Stimulated activated CD8-positive, alpha-beta memory T cell treated with anti-CD3 and anti-CD28 coated beads, Interleukin-7, amount 100 ng/mL, for 48 hours (primary cell): Measurements from ENCODE around the gene LRMDA.

Experiments used
- DNase-seq, 2 donors: peaks; one replicate each; pipeline ENCODE4 v3.0.0-alpha.2; 2020; ENCODE audit warnings: low read depth in 1 of 2; ENCODE audit errors: extremely low read depth in 1 of 2

LRMDA gene

DNA sequence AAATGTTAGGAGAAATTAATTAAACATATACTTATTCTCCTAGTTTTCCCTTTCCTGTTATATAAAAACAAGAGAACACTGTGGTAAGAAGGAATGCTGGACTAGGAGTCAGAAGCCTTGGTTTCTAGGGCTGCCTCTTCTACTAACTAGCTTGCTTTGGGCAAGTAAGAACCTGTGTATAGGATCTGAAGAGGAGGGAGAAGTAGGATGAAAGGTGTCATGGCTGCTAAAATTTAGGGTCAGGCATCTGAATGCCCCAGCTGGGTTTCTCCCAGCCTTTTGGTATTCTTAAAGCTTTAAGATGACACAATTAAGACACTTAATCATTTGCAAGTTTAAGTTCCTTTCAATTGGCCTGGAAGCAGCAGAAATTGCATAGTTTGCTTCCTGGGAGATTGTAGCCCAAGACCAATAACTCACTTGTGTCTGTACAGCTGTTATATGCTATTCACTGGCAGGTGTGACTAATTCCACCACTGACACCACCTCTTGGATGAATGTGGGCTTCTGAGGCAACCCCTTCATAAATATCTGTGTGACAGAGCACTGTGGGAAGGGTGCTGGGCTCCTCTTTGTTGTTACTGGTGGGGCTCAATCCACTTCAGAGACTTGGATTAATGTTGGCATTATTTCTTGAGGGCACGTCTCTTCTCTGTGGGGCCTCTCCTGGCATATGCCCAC, 137.2 kb downstream of the LRMDA start:
- DNase-seq, result no peak

DNA sequence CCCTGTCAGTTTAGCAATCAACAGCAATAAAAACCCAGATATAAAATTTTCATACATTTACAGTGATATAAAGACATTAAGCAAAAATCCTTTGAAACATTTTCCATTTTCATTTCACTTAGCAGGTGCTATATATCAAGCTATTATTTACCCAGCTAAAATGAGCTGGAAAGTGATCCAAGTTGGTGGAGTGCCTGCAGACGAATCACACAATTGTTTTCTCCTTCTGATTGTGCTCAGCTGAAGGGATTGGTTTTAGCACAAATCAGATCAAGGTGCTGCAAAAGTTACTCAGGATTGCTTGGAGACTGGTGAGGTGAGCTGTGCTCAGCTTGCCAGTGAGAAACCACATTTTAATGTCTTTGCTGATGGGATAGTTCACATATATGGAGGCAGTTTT, 138.1 kb downstream of the LRMDA start:
- no peak for DNase-seq

DNA sequence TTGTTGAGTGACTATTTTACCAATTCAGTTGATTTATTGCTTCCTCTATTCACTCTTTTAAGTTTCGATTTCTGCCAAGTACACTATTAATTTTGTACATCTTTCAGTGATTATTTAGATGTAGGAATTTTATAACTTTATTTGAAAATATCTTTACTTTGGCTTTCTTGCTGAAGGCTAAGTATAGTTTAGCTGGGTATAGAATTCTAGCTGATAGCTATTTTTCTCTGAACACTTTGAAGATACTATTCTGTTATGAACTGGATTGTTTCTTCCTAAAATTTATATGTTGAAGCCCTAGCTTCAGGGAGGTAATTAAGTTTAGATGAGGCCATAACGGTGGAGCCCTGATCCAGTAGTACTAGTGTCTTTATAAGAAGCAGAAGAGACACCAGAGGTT, 141.1 kb downstream of the LRMDA start:
- no peak for DNase-seq

DNA sequence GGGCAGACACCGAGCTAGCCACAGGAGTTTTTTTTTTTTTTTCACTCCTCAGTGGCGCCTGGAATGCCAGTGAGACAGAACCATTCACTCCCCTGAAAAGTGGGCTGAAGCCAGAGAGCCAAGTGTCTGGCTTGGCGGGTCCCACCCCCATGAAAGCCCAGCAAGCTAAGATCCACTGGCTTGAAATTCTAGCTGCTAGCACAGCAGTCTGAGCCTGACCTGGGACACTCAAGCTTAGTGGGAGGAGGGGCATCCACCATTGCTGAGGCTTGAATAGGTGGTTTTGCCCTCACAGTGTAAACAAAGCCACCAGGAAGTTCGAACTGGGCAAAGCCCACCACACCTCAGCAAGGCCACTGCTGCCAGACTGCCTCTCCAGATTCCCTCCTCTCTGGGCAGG, 144.5 kb downstream of the LRMDA start:
- DNase-seq, result no peak

DNA sequence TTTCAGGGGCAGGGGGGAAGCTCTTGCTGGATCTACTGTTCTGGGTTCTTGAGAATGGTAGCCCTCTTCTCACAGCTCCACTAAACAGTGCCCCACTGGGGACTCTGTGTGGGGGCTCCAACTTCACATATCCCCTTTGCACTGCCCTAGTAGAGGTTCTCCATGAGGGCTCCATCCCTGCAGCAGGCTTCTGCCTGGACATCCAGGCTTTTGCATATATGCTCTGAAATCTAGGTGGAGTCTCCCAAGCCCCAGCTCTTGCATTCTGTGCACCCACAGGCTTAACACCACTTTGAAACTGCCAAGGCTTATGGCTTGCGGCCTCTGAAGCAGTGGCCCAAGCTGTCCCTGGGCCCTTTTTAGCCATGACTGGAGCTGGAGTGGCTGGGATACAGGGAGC, 150.7 kb downstream of the LRMDA start:
- no peak for DNase-seq

DNA sequence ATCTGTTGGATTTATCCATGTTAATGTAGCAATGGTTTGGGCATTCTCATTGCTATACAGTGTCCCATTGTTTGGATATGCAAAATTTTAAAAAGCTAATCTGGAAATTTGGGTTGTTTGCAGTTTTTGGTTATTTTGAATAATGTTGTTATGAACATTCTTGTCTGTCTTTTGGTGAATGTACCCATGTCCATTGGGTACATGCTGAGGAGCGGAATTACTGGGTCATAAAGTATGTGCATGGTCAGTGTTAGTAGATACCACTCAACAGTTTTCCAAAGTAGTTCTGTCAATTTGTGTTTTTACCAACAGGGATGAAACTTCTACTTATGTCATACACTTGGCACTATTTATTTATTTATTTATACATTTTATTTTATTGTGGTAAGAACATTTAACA, 153.9 kb downstream of the LRMDA start:
- no peak for DNase-seq

DNA sequence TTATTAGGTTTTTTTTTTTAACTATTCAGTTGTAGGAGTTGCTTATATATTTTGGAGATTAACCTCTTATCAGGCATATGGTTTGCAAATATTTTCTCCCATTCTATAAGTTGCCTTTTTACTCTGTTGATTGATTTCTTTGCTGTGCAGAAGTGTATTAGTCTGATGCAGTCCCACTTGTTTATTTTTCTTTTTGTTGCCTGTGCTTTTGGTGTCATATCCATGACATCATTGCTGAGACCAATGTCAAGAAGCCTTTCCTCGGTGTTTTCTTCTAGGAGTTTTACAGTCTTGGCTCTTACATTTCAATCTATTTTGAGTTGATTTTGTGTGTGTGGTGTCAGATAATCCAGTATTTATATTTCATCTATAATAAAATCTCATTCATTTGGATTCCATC, 155.4 kb downstream of the LRMDA start:
- no peak for DNase-seq

DNA sequence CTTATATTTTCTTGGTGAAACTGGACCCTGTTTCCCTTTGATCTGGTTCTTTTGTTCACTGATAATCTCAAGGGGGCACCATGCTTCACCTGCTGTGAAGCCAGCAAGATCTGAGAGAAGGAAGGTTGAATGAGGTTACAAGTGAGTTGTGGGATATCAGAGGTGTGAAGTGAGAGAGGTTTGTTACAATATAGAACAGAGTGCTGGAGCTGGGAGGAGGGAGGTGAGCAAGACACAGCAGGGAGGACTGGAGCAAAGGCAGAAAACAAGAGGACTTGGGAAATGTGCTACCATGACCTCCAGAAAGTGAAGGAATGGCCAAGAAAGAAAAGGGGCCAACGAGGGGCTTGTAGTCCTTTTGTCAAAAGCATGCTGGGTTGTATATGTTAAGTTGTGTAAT, 156.6 kb downstream of the LRMDA start:
- no peak for DNase-seq

DNA sequence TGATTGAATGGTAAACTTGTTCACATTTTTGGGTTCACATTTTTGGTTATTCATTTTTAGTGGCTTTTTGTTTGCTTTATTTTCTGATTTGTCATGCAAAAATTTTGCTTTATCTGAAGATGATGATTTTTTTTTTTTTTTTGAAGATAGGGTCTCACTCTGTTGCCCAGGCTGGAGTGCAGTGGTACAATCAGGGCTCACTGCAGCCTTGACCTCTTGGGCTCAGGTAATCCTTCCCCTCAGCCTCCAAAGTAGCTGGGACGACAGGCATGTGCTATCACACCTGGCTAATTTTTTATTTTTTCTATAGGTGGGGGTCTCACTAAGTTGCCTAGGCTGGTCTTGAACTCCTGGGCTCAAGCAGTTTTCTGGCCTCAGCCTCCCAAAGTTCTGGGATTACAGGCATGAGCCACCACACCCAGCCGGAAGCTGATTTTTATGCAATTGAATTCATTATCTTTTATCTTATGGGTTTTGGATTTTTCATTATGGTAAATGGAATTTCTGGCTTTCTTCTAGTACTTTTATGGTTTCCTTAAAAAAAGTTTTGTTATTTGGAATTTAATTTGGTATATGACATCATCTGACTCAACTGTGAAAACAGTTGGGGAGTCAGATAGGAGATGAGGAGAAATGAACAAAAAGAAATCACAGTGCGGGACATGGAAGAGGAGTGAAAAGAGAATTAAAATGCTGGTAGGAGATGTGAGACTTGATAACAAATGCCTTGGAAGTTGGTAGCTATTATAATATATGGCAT, 158.7 kb downstream of the LRMDA start:
- no peak for DNase-seq

DNA sequence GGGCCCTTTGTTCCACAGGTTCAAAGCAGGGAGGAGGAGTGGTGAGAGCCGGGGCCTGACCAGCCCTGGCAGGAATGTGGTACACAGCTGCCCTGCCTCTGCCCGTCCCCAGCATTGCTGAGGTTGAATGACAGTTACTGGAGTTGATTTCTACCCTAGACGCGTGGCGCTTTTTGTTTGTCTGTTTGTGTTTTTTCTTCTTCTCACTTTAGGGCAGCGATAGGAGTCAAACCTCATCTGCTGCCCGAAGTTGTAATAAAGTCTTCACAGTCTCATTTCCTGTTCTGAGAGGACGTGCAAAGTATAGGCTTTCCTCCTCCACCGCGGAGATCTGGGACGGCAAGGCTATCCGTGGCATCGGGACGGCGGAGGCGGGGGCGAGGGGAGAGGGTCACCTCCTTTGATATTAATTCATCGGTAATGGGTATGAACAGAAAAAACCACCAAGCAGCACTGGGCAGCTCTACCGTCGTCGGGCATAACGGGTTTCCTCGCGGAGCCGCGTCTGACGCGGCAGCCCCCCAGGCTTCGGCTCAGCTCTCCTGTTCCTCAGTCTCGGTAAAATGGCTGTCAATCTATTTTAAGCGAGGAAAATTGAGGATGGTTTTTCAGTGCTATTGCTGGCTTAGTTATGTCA, 160.8 kb downstream of the LRMDA start:
- DNase-seq, result no peak

DNA sequence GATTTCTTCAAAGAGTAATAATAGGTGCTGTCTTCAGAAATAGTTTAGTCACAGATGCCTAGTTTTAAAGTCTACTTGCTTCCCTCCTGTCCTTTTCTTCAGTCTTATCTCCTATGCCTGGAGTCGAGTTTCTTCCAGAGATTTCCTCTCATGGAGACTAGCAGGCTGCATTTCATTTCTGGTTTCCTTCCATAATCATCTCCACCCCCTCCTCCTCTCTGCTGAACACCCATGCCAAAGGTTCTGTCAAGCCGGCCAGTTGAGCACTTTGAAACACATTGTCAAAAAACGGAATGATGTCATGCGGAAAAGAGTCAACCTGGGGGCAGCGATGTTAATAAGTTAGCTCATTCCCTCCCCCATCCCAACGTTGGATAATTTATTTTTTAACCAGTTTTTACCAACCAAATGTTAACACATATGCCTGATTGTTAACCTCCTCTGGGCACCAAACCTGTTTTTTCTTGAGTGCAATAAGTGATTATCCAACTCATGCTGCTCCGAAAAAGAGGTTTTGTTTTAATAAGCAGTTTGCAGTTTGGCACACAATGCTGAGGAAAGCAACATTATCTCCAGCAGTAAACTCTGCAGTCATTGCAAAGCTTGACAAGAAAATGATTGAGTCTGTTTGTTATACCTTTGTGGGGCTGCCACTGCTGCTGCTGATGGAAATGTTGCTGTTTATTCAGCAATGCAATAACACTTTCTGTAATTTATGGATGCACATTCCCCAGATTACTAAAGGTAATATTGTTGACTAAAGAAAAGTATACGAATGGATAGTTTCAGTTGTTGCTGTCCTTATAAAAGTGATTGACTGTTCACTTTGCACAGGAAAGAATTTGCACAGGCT, 161.6 kb downstream of the LRMDA start:
- no peak for DNase-seq

DNA sequence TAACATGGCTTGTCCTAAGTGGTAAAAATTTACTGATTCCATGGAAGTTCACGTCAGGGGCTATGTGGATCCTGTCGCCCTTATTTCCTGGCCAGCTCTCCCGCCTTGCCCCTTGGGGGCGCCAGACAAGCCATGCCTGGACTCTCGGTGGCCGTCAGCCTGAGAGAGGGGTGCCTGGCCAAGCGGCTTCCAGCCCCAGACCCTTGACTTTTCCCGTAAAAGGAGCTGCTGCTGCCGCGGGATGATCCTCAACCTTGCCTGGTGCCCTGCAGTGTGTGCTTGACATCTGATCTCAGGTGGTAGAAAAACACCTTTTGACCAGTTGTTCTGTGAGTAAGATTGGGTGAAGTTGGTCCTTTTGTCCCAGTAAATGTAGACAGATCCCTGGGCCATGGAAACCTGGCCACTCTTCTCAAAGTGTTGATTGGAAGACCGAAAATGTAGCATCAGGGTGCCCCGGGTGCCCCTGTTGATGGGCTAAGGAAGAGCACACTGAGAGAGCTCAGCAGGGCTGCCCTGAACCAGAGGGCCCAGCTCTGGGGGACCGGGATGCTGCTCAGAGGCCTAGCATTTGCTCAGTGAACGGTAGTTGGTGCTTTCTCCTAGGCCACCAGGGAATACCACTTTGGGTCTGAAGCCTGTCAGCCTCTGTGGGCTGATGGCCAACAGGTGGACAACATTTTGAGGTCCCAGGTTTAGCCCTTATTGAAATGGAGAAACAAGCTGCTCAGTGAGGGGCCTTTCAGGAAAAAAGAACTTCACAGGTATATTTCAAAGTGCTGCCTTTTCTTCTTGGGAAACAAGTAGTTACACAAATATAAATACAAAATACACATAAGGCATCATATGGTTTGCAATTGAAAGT, 162.5 kb downstream of the LRMDA start:
- DNase-seq, result no peak

DNA sequence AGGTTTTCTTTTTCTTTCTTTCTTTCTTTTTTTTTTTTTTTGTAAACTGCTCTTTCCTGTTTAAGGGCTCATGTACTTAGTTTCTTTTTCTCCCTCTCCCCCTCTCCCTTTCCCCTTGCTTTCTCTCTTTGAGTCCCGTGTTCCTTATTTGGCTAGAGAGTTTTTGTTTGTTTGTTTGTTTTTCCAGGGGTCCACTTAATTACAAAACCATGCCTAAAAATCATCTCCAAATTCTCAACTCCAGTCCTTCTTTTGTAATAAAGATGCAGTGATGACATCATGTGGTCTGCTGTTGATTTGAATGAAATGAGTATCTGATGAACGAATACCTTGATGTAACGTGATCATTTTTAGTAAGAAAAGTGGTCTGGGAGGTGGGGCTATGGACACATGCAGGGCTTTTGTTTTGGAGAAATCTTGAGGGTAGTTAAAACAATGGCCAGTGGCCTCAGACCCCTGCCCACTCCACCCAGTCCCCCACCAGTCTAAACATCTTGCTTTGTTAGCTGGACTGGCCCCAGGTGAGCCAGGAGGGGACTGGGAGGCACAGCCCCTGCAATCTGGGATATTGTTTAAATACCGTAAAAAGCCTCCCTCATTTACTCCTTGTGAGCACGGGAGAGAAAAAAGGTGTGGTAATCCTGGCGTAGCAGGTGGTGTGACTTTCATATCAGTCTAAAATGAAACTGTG, 165.7 kb downstream of the LRMDA start:
- no peak for DNase-seq

DNA sequence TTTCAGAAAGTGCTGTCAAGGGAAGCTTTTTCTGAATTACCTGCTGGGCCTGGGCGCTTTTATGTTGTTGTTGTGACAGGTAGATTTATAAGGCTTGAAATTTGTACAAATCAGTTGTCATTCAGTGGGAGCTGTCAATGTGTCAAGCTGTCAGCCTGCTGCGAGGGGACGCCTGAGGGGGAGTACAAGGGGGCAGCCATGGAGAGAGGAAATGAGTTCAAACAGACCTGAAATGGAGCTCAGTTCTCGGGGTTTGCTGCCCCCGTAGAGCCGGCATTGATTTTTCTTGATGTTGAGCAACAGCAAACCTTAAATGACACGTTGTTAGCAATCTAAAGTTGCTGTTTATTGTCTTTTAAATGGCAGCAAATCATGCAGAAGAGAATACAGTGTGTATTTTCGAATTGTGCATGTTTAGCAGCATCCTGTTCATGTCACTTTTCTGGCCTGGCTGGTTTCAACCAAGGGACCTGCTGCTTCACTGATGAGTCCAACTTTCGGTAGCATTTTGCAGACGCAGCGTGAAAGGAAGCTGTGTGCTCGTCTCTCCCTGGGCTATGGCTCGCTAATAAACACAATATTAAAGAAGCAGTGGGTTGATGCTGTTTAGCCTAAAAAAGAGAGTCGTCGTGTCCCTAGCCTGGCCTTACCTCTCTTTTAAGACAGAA, 166.5 kb downstream of the LRMDA start:
- DNase-seq, result no peak

DNA sequence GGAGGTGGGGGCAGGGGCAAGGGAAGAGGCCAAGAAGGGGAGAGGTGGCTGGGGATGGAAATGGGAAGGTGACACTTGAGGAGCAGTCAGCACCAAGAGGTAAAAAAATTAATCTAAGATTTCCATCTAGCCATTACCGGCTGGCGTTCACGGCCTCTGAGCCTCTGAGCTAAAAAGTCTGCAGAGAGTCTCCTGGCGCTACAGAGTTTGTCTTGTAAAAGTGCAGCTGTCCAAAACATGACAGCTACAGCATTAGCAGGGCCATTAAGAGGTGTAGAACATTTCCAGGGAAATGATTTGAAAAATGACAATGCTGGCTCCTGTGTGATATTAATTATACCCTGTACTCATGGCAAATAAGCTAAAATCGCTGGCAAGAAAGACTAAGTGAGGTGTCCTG, 167.6 kb downstream of the LRMDA start:
- DNase-seq, result no peak

DNA sequence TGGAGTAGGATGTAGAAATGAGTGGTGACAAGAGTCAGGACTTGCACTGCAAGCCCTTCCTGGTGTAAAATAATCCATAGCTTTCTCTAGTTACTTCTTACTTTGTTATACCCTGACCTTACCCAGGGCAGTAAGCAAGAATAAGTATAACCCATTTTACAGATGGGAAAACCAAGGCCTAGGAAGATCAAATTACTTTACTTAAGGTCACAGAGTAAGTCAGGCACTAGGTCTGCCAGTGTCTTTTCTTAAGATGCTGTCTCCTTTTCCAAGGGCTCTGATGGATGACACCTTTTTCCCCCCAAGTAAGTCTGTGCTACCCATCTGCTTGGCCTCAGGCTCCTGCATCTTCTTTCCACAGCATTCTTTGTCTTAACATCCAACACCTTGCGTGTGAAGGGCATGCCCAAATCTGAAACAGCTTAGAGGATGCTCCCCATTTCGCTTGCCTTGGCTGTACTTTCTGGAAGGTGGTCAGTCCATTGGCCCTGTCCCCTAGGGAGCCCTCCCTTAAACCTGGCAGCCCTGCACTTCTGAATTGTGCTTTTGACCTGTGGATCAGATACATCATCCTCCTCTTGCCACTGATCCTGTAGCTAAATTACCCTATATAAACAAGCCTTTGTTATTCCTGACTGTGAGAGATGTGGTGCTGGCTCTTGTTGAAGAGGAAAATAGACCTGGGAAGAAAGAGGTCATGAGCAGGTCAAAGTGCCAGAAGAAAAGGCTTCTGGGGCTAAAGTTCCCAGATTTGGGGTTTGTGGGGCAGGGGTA, 168.6 kb downstream of the LRMDA start:
- no peak for DNase-seq

DNA sequence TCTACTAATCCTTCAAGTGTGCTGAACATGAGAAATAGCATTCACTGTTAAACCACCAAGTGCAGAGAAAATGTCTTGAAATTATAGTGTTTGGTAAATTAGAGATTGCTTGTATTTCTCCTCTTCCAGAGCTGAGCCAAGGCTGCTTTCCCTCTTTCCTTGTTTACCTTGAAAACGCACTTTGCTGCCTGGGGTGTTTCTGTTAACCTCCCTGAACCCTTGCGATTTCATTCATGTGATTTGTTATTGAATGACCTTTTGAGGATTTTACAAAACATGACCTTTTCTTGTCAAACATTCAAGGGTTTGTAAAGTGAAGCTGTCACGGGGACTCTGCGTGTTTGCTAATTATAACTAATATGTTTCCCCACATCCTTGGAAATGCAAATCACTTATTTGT, 169.4 kb downstream of the LRMDA start:
- no peak for DNase-seq

DNA sequence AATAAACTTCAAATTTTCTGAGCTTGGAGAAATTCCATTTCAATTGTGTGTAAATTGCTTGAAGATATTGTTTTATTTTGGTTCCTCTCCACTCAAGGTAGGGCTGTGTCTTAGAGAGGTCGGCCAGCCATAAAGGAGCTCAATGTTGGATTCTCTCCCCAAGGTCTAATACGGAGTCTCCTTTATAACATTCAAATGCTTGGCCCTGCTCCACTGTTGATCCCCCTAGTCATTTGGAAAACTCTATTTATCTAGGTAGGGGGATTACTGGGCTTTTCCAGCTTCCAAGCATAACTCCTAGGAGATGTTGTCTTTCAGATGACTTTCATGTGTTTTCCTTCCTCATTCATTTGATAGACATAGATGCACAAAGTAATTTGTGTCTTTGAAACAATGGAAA, 170.9 kb downstream of the LRMDA start:
- DNase-seq, result no peak

DNA sequence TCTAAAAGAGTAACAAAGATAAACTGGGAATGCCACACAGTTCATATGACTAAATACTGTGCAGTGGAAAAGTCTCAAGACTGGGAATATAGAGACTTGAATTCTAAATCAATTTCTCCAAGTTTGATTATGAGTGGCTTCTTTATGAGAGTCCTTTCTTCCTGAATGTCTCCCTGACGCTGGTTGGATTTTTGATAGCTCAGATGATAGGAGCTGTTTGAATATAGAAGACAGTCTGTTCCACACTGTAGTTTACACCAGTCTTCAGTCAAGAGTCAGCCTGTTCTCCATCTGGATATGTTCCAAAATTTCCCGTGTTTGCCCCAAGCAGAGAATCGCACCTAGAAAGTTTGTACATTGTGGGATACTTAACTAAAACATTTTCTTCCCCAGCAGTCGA, 173.7 kb downstream of the LRMDA start:
- DNase-seq, result no peak
